DND-41 (cell line): ENCODE results near the gene KCNQ1OT1.

Experiments
- CTCF ChIP-seq: IDR thresholded peaks from 2 replicates; pipeline ENCODE4 v1.5.1; 2012; ENCODE audit warnings: borderline replicate concordance, low read length, moderate library complexity, mild to moderate bottlenecking; ENCODE audit not compliant: poor library complexity, severe bottlenecking; ENCODE audit errors: extremely low read depth
- EZH2 ChIP-seq: IDR thresholded peaks from 3 replicates; pipeline ENCODE4 v1.6.1; 2012; ENCODE audit warnings: borderline replicate concordance, low read depth, mild to moderate bottlenecking, moderate library complexity, low read length, inconsistent platforms; ENCODE audit not compliant: severe bottlenecking

- TF ChIP-seq CTCF (no peak), EZH2 (no peak)
Observed at GRCh38 chr11:2745511-2745910, 45.7 kb upstream of the KCNQ1OT1 start.
